Measurements from ENCODE around the gene SUSD6. TPM values are rescaled to one million over a fixed set of nuclear protein-coding genes. Genes with fewer than 3 reads are reported as not detected.

The SUSD6 gene
- total RNA-seq, 1 donor from 2014 or later = 22.3 TPM

DNA sequence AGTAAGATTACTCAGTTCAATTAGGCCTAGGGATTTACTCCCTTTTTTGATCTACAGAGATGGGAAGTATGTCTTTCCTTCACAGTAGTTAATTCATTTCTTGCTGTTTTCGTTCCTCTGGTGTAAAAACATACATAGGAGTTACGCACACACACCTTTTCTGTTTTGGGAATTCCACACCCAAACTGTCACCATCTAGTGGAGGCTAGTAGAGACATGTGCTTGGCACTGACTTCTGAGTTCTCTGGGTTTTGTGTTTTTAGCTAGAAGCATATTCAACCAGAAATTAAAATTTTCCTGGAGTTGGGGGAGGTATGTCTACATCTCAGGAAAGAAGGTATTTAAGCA lies 1.4 kb downstream of the SUSD6 start:
- H3K4me3 Mint-ChIP-seq (ENCODE audit: low read depth) = peak overlapping the region; percentile 92
- H3K27ac Mint-ChIP-seq = peak overlapping the region; percentile 91
- H3K27me3 Mint-ChIP-seq = no peaks in the 10 kb centered on the region
- TF ChIP-seq, protein P1, sequence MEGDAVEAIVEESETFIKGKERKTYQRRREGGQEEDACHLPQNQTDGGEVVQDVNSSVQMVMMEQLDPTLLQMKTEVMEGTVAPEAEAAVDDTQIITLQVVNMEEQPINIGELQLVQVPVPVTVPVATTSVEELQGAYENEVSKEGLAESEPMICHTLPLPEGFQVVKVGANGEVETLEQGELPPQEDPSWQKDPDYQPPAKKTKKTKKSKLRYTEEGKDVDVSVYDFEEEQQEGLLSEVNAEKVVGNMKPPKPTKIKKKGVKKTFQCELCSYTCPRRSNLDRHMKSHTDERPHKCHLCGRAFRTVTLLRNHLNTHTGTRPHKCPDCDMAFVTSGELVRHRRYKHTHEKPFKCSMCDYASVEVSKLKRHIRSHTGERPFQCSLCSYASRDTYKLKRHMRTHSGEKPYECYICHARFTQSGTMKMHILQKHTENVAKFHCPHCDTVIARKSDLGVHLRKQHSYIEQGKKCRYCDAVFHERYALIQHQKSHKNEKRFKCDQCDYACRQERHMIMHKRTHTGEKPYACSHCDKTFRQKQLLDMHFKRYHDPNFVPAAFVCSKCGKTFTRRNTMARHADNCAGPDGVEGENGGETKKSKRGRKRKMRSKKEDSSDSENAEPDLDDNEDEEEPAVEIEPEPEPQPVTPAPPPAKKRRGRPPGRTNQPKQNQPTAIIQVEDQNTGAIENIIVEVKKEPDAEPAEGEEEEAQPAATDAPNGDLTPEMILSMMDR (IDR thresholded peaks at IDR 0.05; ENCODE audit: unreplicated experiment) = peak; percentile 37
- peaks cover 1% of the 10 kb centered on the region for H3K36me3 Mint-ChIP-seq (ENCODE audit: insufficient read depth)
- H3K4me1 Mint-ChIP-seq (ENCODE audit: low read depth) = peaks cover 50% of the 10 kb centered on the region
- no peaks in the 10 kb centered on the region for H3K9me3 Mint-ChIP-seq (ENCODE audit: low read depth)
- DNase-seq (ENCODE audit: low spot score, unreplicated experiment) = no peak

DNA sequence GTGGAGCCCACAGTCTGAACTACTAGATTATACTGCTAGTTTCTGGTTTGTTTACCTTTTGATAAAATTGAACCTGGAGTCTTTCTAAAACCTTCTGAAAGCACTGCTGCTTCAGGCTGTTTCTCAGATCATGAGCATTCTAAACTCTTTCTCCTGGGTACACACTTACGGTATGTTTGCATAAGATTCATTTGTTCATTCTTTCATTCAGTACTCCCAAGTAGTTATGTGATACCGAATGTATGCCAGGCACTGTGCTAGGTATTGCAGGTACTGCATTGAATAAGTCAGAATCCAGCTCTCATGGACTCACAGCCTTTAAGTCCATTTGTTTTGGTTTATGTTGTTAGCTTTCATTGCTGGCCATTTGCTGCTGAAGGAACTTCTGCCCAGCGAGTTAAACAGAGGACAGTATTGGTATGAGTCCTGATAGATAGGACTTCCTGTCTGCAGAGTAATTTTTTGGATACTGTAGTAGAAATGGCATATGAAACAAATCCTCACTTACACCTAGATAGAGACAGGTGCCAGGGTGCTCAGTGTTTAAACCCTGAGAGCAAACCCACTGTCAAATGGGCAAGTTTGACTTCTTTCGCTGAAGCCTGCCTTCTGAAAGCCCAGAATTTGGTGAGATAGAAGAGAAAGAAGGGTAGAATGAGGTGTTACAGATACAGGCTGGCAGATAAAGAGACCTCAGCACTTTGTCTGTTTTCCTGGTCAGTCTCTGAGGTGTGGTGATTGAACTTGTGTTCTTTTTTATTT lies 2.1 kb downstream of the SUSD6 start:
- Mint-ChIP-seq H3K4me1 (ENCODE audit: low read depth) (peaks cover 50% of the 10 kb centered on the region), H3K4me3 (ENCODE audit: low read depth) (peak overlapping the region; percentile 92), H3K27ac (peak overlapping the region; percentile 91), H3K9me3 (ENCODE audit: low read depth) (no peaks in the 10 kb centered on the region), H3K36me3 (ENCODE audit: insufficient read depth) (peaks cover 1% of the 10 kb centered on the region), H3K27me3 (no peaks in the 10 kb centered on the region)
- no peak for DNase-seq (ENCODE audit: low spot score, unreplicated experiment)
- TF ChIP-seq, protein P1 (IDR thresholded peaks at IDR 0.05; ENCODE audit: unreplicated experiment) = no peak

DNA sequence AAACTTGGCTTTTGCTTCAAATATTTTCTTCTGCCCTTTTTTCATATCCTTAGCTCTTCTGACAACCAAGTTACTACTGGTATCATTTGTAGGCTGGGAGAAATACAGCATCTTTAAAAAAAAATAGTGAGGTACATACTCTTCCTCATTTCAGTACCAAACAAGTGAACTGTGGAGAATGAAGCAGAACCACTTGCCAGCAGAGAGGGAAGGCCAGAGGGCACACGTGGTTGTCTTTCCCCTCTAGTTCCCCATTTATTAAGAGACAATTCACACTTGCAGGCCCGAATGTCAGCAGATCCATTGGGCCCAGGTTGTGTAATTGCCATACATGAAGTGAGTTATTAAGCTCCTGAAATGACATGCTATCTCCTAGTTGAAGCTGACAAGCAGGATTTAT lies 3.2 kb downstream of the SUSD6 start:
- peaks cover 50% of the 10 kb centered on the region for H3K4me1 Mint-ChIP-seq (ENCODE audit: low read depth)

DNA sequence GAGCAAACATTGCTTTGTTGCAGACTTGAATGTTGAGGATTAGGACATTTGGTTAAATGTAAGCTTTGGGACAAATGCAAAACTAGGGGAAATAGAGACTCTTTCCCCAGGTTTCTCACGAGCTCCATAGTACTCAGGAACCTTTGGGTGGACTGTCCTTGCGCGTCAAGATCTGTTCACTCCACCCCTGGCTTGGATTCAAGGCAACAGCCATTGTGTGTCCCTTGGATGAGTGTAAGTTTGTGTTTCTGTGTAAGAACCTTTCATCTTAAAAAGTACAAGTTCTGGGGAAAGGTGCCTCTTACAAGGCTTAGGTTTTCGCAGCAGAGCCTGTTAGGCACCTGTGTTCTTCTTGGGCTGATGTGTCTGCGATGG lies 3.7 kb downstream of the SUSD6 start:
- Mint-ChIP-seq H3K27ac (no peak overlapping the region), H3K27me3 (no peaks in the 10 kb centered on the region), H3K4me1 (ENCODE audit: low read depth) (peaks cover 50% of the 10 kb centered on the region), H3K9me3 (ENCODE audit: low read depth) (no peaks in the 10 kb centered on the region), H3K4me3 (ENCODE audit: low read depth) (no peak overlapping the region), H3K36me3 (ENCODE audit: insufficient read depth) (peaks cover 1% of the 10 kb centered on the region)
- TF ChIP-seq, protein P1 (IDR thresholded peaks at IDR 0.05; ENCODE audit: unreplicated experiment) = no peak
- no peak for DNase-seq (ENCODE audit: low spot score, unreplicated experiment)

More for the DNA sequence above, 3.2 kb downstream of the SUSD6 start:
- no peak for DNase-seq (ENCODE audit: low spot score, unreplicated experiment)
- Mint-ChIP-seq H3K27ac (no peak overlapping the region), H3K27me3 (no peaks in the 10 kb centered on the region), H3K36me3 (ENCODE audit: insufficient read depth) (peaks cover 1% of the 10 kb centered on the region), H3K9me3 (ENCODE audit: low read depth) (no peaks in the 10 kb centered on the region), H3K4me3 (ENCODE audit: low read depth) (peak overlapping the region; percentile 15)
- TF ChIP-seq, protein P1 (IDR thresholded peaks at IDR 0.05; ENCODE audit: unreplicated experiment) = no peak

DNA sequence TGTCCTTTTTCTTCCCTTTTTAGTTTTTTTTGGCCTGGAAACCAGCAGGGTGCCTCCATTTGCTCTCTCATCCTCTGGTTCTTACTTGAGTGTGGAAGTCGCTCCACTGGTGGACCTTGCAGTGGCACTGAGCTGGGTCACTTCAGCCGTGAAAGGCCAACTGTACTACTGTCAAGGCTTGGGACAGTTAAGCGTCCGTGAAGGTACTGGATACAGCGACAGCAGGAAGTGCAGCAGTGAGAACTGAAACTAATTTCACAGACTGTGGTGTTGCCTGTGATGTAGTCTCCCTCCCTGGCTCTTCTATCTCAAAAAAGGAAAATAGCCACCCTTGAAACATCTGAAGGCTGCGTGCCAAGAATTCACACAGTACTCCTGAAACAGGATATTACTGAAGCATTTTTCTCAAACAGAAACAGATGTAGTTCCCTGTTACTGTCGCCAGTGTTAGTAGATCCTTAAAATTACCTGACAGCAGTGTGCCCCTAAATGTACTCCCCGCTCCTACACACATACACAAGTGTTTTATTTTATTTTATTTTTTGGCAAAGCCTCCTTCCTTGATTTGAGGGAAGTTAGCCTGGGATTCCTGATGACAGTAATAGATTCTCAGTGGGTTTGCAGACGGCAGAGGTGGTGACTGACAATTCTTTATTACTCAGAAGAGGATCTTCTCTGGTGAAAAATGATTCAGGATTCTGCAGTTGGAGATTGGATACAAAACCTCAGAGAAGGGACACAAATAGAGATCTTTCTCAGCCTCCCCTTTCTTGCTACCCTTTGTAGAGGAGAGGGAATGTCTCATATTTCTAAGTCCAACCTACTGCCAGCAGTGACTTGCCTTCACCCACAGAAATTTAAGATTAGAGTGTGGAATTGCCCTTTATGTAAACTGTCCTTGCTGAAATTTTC lies 4.4 kb downstream of the SUSD6 start:
- peaks cover 1% of the 10 kb centered on the region for H3K36me3 Mint-ChIP-seq (ENCODE audit: insufficient read depth)
- H3K4me3 Mint-ChIP-seq (ENCODE audit: low read depth) = no peak overlapping the region
- no peaks in the 10 kb centered on the region for H3K27me3 Mint-ChIP-seq
- no peak overlapping the region for H3K27ac Mint-ChIP-seq
- no peaks in the 10 kb centered on the region for H3K9me3 Mint-ChIP-seq (ENCODE audit: low read depth)
- TF ChIP-seq, protein P1 (IDR thresholded peaks at IDR 0.05; ENCODE audit: unreplicated experiment) = no peak
- H3K4me1 Mint-ChIP-seq (ENCODE audit: low read depth) = peaks cover 51% of the 10 kb centered on the region
- DNase-seq (ENCODE audit: low spot score, unreplicated experiment) = no peak

Data from progenitor cell of endocrine pancreas (in vitro differentiated cells).